HG03064 (cell line): ENCODE results near the gene ZNF438.

ENCODE experiments used
- ATAC-seq: cut with Tn5 transposase; IDR thresholded peaks from one replicate; pipeline ENCODE4 v1.9.1; 2021; ENCODE audit warnings: low read depth; ENCODE audit not compliant: unreplicated experiment

The ZNF438 gene

GRCh38 chr10:30832749-30833627 is 198.7 kb downstream of the ZNF438 start:
- ATAC-seq, result no peak

GRCh38 chr10:30832001-30832748 is 199.5 kb downstream of the ZNF438 start:
- ATAC-seq, result no peak

- no peak for ATAC-seq
These were observed 200.2 kb downstream of the ZNF438 start for GRCh38 chr10:30831426-30831825.

- ATAC-seq, result no peak
These were observed 201.1 kb downstream of the ZNF438 start for GRCh38 chr10:30830315-30831230.

- no peak for ATAC-seq
These were observed 201.8 kb downstream of the ZNF438 start for GRCh38 chr10:30829901-30830300.

- no peak for ATAC-seq
These were observed 203.0 kb downstream of the ZNF438 start for GRCh38 chr10:30828680-30829079.

GRCh38 chr10:30828164-30828563 is 203.5 kb downstream of the ZNF438 start:
- no peak for ATAC-seq

- ATAC-seq, result no peak
These were observed 204.0 kb downstream of the ZNF438 start for GRCh38 chr10:30827531-30828120.

GRCh38 chr10:30826679-30827078 is 205.0 kb downstream of the ZNF438 start:
- no peak for ATAC-seq

GRCh38 chr10:30825495-30825894 is 206.2 kb downstream of the ZNF438 start:
- no peak for ATAC-seq

- ATAC-seq, result no peak
These were observed 206.6 kb downstream of the ZNF438 start for GRCh38 chr10:30825022-30825421.

- no peak for ATAC-seq
These were observed 208.0 kb downstream of the ZNF438 start for GRCh38 chr10:30823651-30824050.

- no peak for ATAC-seq
These were observed 208.8 kb downstream of the ZNF438 start for GRCh38 chr10:30822693-30823465.

- no peak for ATAC-seq
These were observed 209.5 kb downstream of the ZNF438 start for GRCh38 chr10:30821994-30822692.

GRCh38 chr10:30821261-30821993 is 210.2 kb downstream of the ZNF438 start:
- ATAC-seq, result no peak

- ATAC-seq, result no peak
These were observed 211.2 kb downstream of the ZNF438 start for GRCh38 chr10:30820261-30820991.

GRCh38 chr10:30819341-30820181 is 212.1 kb downstream of the ZNF438 start:
- ATAC-seq, result no peak
